Esophagus squamous epithelium (tissue), 5 donors: ENCODE data around the gene BPIFB1. TPM values are rescaled to one million over a fixed set of nuclear protein-coding genes. Genes with fewer than 3 reads are reported as not detected.

Experiments
- DNase-seq: peaks from one replicate; lab custom pipeline; 2025; lab: John Stamatoyannopoulos, UW
- H3K27ac ChIP-seq, 4 donors: fragments of 200-600 bp; sonication (generic); one replicate each; pipeline ENCODE4 v1.5.1; 2016 to 2019; ENCODE audit warnings: mild to moderate bottlenecking in 1 of 4
- H3K27me3 ChIP-seq, 4 donors: fragments of 200-600 bp; sonication (generic); 1 replicate in 3 of 4; 2 replicates in 1 of 4; pipeline versions ENCODE4 v1.5.1 to v1.6.0; 2017 to 2021; ENCODE audit warnings: antibody characterized with exemption in 1 of 4
- H3K36me3 ChIP-seq, 3 donors: fragments of 200-600 bp; sonication (generic); one replicate each; pipeline ENCODE4 v1.5.1; 2016 to 2019
- H3K4me1 ChIP-seq, 3 donors: fragments of 200-600 bp; sonication (generic); one replicate each; pipeline ENCODE4 v1.5.1; 2017 to 2019
- H3K4me3 ChIP-seq, 4 donors: fragments of 200-600 bp; sonication (generic); 1 replicate in 3 of 4; 2 replicates in 1 of 4; pipeline ENCODE4 v1.5.1; 2016 to 2019; ENCODE audit warnings: mild to moderate bottlenecking in 2 of 4, moderate library complexity in 1 of 4
- H3K9me3 ChIP-seq, 3 donors: fragments of 200-600 bp; sonication (generic); one replicate each; pipeline ENCODE4 v1.5.1; 2016 to 2019
- CTCF ChIP-seq, 6 experiments: fragments of 450-650 bp in 4 of 6; fragments of 200-600 bp in 2 of 6; sonication (generic) in 2 of 6; IDR thresholded peaks; one replicate each; pipeline ENCODE4 v1.5.1; 2016 to 2019; ENCODE audit warnings: antibody characterized with exemption in 6 of 6, mild to moderate bottlenecking in 4 of 6, moderate library complexity in 4 of 6
- POLR2A ChIP-seq, 4 donors: fragments of 450-650 bp; IDR thresholded peaks; one replicate each; pipeline ENCODE4 v1.6.1; 2017; ENCODE audit warnings: antibody characterized with exemption in 4 of 4, mild to moderate bottlenecking in 4 of 4, moderate library complexity in 3 of 4
- WGBS, 2 donors: methylation state at CpG; one replicate each; pipeline ENCODE4 v1.1.5; 2018; 5-methylcytosine and 5-hydroxymethylcytosine counted together
- intact Hi-C: fragments of 100-400 bp; cut with DNase I; formaldehyde crosslinking; loops from one replicate; pipeline ENCODE4 v1.15.0; 2022
- total RNA-seq, 4 donors: library from RNA; depleted of rRNA; stranded (reverse); fragments of >200 nt; gene quantifications; one replicate each; pipeline ENCODE4 v1.1.0, GENCODE V29; 2016
- donor health status: DM: yes; HTN: yes; CAD: no.

BPIFB1 gene
- total RNA-seq, 4 donors from 2014 or later, result 0.38 to 99.4 (median 4.3) TPM; not detected in 1

DNA sequence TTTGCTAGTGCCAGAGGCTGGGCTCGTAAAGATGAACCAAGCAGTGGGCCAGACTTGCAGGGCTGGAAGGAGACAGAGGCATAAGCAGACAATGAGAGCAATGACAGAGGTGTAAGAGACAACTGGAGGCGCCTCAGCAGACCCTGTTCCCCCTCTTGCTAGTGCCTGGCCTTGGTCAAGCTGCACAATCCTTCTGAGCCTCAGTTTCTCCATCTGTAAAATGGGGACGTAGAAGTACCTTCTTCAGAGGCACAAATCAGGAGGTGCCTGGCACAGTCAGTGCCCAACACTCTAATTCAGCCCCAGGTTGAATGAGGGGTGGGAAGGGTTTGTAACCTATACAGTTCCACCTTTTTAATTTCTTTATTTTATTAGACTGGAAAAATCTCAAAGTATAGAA lies 23.2 kb downstream of the BPIFB1 start:
- 72 to 84% methylated on average over 2 to 3 of the region's 3 CpGs for WGBS, 2 donors

GRCh38 chr20:33306807-33307206 lies 23.8 kb downstream of the BPIFB1 start:
- Histone ChIP-seq H3K36me3 (no peaks in the 10 kb centered on the region), H3K4me1 (no peaks in the 10 kb centered on the region), H3K27me3 (peaks cover 0 to 11% (median 0%) of the 10 kb centered on the region in 4 donors), H3K27ac (no peak overlapping the region), H3K9me3 (no peaks in the 10 kb centered on the region), H3K4me3 (no peak overlapping the region)
- WGBS, 2 donors, result 20 to 60% methylated on average over 1 of the region's 2 CpGs
- intact Hi-C loops, result no loop called here
- TF ChIP-seq CTCF (IDR thresholded peaks at IDR 0.05), result no peak
- TF ChIP-seq POLR2A (IDR thresholded peaks at IDR 0.05), result no peak
- DNase-seq, result no peak

More for the DNA sequence above, 23.2 kb downstream of the BPIFB1 start:
- Histone ChIP-seq H3K27me3 (peaks cover 0 to 11% (median 0%) of the 10 kb centered on the region in 4 donors), H3K36me3 (no peaks in the 10 kb centered on the region), H3K4me3 (no peak overlapping the region), H3K9me3 (no peaks in the 10 kb centered on the region), H3K4me1 (no peaks in the 10 kb centered on the region), H3K27ac (no peak overlapping the region)
- no peak for DNase-seq
- TF ChIP-seq CTCF (IDR thresholded peaks at IDR 0.05) (no peak), POLR2A (IDR thresholded peaks at IDR 0.05) (no peak)
- intact Hi-C loops, result no loop called here

DNA sequence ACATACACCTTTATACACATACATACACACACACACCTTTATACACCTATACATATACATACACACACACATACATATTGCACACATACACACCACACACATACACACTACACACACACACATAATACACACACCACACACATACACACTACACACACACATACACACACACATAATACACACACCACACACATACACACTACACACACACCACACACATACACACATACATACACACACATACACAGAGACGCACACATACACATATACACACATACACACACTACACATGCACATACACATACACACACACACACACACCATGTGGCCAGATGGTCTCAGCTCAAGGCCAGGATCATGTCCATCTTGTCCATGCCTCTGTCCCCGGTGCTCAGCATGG lies 25.7 kb downstream of the BPIFB1 start:
- TF ChIP-seq CTCF (IDR thresholded peaks at IDR 0.05) (no peak), POLR2A (IDR thresholded peaks at IDR 0.05) (no peak)
- Histone ChIP-seq H3K27me3 (no peaks in the 10 kb centered on the region), H3K27ac (no peak overlapping the region), H3K4me1 (no peaks in the 10 kb centered on the region), H3K36me3 (no peaks in the 10 kb centered on the region), H3K9me3 (no peaks in the 10 kb centered on the region), H3K4me3 (no peak overlapping the region)
- WGBS, 2 donors, result 86 to 98% methylated on average over 2 of the region's 2 CpGs
- no peak for DNase-seq
- intact Hi-C loops, result no loop called here

DNA sequence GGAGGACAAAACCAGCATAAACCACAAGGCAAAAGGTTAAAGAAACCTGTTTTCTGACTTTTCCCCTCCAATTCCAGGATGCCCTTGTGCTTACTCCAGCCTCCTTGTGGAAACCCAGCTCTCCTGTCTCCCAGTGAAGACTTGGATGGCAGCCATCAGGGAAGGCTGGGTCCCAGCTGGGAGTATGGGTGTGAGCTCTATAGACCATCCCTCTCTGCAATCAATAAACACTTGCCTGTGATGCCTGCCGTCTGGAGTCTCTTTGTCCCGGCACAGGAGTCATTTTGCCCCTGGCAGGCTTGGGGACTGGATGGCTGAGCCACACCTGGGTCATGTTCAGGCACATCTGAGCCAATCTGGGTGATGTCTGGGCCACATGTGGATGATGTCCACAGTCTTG lies 26.6 kb downstream of the BPIFB1 start:
- no peak for TF ChIP-seq POLR2A (IDR thresholded peaks at IDR 0.05)
- no peak for TF ChIP-seq CTCF (IDR thresholded peaks at IDR 0.05)
- Histone ChIP-seq H3K27ac (no peak overlapping the region), H3K9me3 (no peaks in the 10 kb centered on the region), H3K4me3 (no peak overlapping the region), H3K36me3 (no peaks in the 10 kb centered on the region), H3K4me1 (no peaks in the 10 kb centered on the region), H3K27me3 (peaks cover 0 to 2% (median 0%) of the 10 kb centered on the region in 4 donors)
- no peak for DNase-seq
- intact Hi-C loops, result no loop called here
- 46% methylated on average over 2 of the region's 2 CpGs; no CpG with 5 or more reads in 1 of the 2 donors for WGBS, 2 donors

DNA sequence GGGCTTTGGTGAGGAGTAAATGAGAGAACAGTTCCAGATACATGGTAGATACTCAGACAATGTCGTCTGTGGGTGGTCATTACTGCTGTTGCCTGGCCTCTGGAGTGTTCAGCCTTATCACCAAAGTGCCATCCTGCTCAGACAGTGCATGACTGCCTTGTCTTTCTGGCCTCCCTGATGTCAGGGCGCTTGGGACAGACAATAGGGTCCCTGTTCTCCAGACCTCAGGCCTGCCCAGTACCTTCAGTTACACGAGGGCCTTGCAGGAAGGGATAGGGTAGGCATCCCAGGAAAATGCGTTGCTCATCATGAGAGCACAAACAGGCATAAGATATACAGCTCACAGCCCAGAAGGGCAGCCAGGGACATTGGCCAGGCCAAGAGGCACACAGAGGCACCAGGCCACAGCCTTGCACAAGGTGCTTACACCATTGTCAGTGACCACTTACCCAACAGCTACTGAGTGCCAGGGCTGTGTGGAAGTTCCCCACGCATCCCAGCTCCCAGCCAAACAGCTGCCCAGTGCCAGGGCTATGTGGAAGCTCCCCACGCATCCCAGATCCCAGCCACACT lies 27.4 kb downstream of the BPIFB1 start:
- H3K4me3 ChIP-seq, result no peak overlapping the region
- H3K27me3 ChIP-seq, result peaks cover 0 to 7% (median 0%) of the 10 kb centered on the region in 4 donors
- WGBS, 2 donors, result 63 to 83% methylated on average over 2 to 3 of the region's 6 CpGs
- no peaks in the 10 kb centered on the region for H3K9me3 ChIP-seq
- intact Hi-C loops, result no loop called here
- no peak overlapping the region for H3K27ac ChIP-seq
- TF ChIP-seq CTCF (IDR thresholded peaks at IDR 0.05), result no peak
- no peaks in the 10 kb centered on the region for H3K36me3 ChIP-seq
- H3K4me1 ChIP-seq, result no peaks in the 10 kb centered on the region
- no peak for DNase-seq
